Measurements from ENCODE around the gene RGPD8. TPM values are rescaled to one million over a fixed set of nuclear protein-coding genes. Genes with fewer than 3 reads are reported as not detected.

The RGPD8 gene
- total RNA-seq, 1 donor from 2014 or later: 6.1 TPM

DNA sequence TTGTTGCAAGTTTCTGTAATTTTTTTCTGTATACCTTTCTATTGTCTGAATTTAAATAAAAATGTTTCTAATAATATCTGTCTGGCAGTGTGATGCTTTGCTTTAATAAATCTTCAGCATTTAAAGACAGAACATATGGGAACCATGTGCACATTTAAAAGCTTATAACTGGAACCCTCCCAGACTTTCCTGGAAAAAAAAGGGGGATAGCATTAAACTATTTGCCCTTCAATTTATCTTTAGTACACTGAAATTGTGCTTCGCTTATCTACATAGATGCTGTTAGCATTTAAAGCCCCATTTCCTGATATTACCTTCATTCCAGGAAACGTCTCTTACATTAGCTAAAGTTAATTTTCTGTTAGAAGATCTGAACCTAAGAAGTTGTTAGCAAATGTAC lies 93.5 kb downstream of the RGPD8 start:
- Histone ChIP-seq H3K27me3 (ENCODE audit: control insufficient read depth, insufficient read depth, low read length) (no peaks in the 10 kb centered on the region), H3K36me3 (ENCODE audit: control insufficient read depth, insufficient read depth, low read length) (no peaks in the 10 kb centered on the region), H3K4me3 (ENCODE audit: low read depth, low read length) (no peak overlapping the region)
- no peak for FAIRE-seq
- no peak for DNase-seq (ENCODE audit: low read depth)
- TF ChIP-seq, protein P1, sequence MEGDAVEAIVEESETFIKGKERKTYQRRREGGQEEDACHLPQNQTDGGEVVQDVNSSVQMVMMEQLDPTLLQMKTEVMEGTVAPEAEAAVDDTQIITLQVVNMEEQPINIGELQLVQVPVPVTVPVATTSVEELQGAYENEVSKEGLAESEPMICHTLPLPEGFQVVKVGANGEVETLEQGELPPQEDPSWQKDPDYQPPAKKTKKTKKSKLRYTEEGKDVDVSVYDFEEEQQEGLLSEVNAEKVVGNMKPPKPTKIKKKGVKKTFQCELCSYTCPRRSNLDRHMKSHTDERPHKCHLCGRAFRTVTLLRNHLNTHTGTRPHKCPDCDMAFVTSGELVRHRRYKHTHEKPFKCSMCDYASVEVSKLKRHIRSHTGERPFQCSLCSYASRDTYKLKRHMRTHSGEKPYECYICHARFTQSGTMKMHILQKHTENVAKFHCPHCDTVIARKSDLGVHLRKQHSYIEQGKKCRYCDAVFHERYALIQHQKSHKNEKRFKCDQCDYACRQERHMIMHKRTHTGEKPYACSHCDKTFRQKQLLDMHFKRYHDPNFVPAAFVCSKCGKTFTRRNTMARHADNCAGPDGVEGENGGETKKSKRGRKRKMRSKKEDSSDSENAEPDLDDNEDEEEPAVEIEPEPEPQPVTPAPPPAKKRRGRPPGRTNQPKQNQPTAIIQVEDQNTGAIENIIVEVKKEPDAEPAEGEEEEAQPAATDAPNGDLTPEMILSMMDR (IDR thresholded peaks at IDR 0.05; ENCODE audit: insufficient read depth, low read length, severe bottlenecking): no peak

DNA sequence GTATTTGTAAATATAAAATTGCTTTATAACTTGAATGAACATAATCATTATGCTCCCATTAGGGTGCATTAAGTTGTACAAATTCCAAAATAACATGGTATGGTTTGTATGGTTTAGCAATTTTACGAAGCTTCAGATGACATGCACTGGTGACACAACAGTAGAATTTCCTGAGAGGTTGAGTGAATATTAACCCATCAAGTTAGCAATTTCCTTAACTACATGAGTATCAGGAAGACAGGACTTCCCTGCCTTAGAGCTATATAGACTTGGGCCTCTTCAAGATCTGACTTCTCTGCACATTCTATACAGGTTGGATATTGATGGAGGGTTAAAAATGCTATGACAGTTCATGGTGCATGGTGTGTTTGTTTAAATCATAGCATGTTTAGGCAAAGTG lies 97.8 kb downstream of the RGPD8 start:
- no peak for DNase-seq (ENCODE audit: low read depth)
- peak; percentile 36 for FAIRE-seq
- no peaks in the 10 kb centered on the region for H3K36me3 ChIP-seq (ENCODE audit: control insufficient read depth, insufficient read depth, low read length)
- H3K27me3 ChIP-seq (ENCODE audit: control insufficient read depth, insufficient read depth, low read length): no peaks in the 10 kb centered on the region
- TF ChIP-seq, protein P1 (IDR thresholded peaks at IDR 0.05; ENCODE audit: insufficient read depth, low read length, severe bottlenecking): no peak
- H3K4me3 ChIP-seq (ENCODE audit: low read depth, low read length): no peak overlapping the region

DNA sequence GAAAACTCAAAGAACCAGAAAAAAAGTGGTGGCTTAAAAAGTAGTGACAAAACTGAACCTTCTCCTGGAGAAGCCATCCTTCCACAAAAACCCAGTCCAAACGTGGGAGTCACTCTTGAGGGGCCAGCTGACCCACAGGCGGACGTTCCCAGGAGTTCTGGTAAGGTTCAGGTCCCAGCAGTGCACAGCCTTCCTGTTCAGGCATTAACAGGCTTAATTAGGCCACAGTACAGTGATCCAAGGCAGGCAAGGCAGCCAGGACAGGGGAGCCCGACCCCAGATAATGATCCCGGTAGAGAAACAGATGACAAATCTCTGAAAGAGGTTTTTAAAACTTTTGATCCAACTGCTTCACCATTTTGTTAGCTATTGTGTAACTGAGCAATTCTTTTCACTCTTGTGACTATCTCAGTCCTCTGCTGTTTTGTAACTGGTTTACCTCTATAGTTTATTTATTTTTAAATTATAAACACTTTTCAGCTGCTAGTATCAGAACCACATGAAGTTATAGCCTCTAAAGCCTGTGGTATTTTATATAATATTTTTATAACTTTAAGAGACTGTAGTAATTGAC lies 101.2 kb downstream of the RGPD8 start:
- Histone ChIP-seq H3K4me3 (ENCODE audit: low read depth, low read length) (no peak overlapping the region), H3K36me3 (ENCODE audit: control insufficient read depth, insufficient read depth, low read length) (peaks cover 2% of the 10 kb centered on the region), H3K27me3 (ENCODE audit: control insufficient read depth, insufficient read depth, low read length) (no peaks in the 10 kb centered on the region)
- FAIRE-seq (no peak), DNase-seq (ENCODE audit: low read depth) (no peak)
- TF ChIP-seq, protein P1 (IDR thresholded peaks at IDR 0.05; ENCODE audit: insufficient read depth, low read length, severe bottlenecking): no peak

DNA sequence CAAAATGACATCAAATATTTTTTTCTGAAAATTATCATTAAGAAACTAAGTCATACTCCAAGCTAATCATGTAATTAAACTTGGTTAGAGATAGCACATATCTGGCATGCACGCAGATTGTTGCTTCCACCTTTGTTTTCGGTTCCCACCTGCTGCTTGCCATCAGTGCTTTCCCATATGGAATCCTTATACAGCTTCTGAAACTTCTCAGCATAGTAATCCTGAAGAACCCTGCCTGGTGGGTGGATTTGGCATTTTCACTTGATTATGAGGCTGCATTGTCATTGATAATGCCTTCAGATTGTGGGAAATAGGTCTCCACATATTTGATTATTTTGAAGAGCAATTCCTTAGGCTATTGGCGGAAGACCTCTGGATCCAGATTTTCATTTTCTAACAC lies 110.5 kb downstream of the RGPD8 start:
- H3K36me3 ChIP-seq (ENCODE audit: control insufficient read depth, insufficient read depth, low read length): peaks cover 3% of the 10 kb centered on the region

DNA sequence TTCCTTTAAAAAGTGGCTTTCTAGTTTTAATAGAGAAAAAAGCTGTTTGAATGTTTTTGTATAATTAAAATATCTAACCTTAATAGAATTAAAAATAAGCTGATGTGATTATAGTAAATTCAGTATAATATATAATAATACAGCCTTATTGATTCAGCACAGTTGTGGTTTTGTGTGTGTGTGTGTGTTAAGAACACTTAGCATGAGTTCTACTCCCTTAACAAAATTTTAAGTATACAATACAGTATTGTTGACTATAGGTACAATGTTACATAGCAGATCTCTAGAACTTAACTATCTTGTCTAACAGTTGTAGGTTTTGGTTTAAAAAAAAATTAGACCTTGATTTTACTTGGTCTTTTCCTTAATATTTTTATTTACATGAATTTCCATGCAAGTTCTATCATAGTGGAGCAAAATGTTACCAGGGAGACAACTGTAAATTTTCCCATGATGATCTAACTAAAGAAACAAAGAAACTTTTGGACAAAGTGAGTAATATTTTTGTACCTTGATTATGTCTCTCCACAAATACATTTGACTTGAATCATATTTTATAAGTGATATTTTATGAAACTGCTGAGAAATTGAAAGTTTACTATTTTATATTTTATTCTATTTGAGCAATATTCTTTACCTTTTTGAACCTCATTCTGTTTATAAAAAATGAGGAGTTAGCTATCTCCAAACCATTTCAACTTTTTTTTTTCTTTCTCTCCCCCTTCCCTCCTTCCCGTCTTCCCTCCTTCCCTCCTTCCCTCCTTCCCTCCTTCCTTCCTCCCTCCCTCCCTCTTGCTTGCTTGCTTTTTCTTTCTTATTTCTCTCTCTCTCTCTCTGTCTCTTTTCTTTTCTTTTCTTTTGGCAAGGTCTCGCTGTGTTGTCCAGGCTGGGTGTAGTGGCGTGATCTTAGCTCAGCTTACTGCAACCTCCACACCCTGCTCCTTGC lies 111.8 kb downstream of the RGPD8 start:
- no peak for FAIRE-seq
- Histone ChIP-seq H3K4me3 (ENCODE audit: low read depth, low read length) (no peak overlapping the region), H3K36me3 (ENCODE audit: control insufficient read depth, insufficient read depth, low read length) (peaks cover 3% of the 10 kb centered on the region), H3K27me3 (ENCODE audit: control insufficient read depth, insufficient read depth, low read length) (no peaks in the 10 kb centered on the region)
- DNase-seq (ENCODE audit: low read depth): no peak
- TF ChIP-seq, protein P1 (IDR thresholded peaks at IDR 0.05; ENCODE audit: insufficient read depth, low read length, severe bottlenecking): no peak

More for the DNA sequence above, 110.5 kb downstream of the RGPD8 start:
- no peaks in the 10 kb centered on the region for H3K27me3 ChIP-seq (ENCODE audit: control insufficient read depth, insufficient read depth, low read length)
- TF ChIP-seq, protein P1 (IDR thresholded peaks at IDR 0.05; ENCODE audit: insufficient read depth, low read length, severe bottlenecking): no peak
- no peak overlapping the region for H3K4me3 ChIP-seq (ENCODE audit: low read depth, low read length)
- DNase-seq (ENCODE audit: low read depth) (no peak), FAIRE-seq (no peak)

Other genes starting within 250 kb of the RGPD8 start
- 7.9 and 11.5 TPM in 2 replicates for gene ZC3H8, start 178.6 kb downstream of the RGPD8 start, total RNA-seq
- 3.4 and 5.6 TPM in 2 replicates for gene ZC3H6, start 158.0 kb downstream of the RGPD8 start, total RNA-seq
- 23.2 and 26.6 TPM in 2 replicates for gene TTL, start 48.5 kb upstream of the RGPD8 start, total RNA-seq
- gene POLR1B, start 108.8 kb upstream of the RGPD8 start, total RNA-seq: 25.7 and 40.8 TPM in 2 replicates
- gene CHCHD5, start 151.0 kb upstream of the RGPD8 start, total RNA-seq: 10.3 and 20.2 TPM in 2 replicates
- gene SLC20A1, start 212.3 kb upstream of the RGPD8 start, total RNA-seq: 47.7 and 63.4 TPM in 2 replicates

Data from bronchial epithelial cell (primary cell).